ENCODE measurements around the gene SRD5A1.
A peak's percentile ranks its signal among the peaks of the same experiment; 100 is the strongest.

SRD5A1 gene

DNA sequence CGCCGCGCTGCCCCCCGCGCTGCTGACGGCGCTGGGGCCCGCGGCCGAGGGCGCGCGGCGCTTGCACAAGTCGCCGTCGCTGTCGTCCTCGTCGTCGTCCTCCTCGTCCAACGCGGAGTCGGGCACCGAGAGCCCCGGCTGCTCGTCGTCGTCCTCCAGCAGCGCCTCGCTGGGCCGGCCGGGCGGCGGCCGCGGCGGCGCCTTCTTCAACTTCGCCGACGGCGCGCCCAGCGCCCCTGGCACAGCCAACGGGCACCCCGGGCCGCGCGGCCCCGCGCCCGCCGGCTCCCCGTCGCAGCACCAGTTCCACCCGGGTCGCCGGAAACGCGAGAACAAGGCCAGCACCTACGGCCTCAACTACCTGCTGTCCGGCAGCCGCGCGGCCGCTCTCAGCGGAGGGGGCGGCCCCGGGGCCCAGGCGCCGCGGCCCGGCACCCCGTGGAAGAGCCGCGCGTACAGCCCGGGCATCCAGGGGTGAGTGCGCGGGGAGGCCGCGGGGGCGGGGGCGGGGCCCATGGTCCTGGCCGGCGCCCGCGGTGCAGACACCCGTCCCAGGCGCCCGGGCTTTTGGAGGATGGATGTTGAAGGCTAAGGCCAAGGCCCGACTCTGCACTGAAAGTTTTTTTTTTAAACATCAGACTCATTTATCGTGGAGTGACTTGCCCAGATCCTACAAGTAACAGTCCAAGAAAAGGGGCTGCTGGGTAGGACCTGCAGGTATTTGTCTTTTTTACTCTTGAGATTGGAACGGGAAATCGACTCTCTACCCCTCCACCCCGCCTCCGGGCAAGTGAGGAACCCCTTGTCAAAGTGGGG, 81.2 kb downstream of the SRD5A1 start:
- no peak for DNase-seq

DNA sequence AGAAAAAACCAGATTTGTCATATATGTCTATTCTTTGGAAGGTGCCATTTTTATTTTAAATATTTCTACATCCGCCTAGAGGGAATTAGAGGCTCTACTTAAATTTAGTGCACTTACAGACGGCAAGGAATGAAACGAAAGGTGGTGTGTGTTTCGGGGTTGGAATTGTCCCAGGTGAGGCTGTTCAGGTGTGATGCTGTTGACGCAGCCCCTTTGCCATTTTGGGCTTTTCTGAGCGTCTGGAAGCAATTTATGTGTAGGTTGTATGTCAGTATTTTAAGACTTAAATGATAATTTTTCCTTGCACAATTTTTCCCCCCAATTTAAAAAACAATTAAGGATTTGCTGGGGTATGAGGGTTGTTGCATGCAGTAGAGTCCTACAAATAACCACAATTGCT, 82.0 kb downstream of the SRD5A1 start:
- DNase-seq, result no peak

DNA sequence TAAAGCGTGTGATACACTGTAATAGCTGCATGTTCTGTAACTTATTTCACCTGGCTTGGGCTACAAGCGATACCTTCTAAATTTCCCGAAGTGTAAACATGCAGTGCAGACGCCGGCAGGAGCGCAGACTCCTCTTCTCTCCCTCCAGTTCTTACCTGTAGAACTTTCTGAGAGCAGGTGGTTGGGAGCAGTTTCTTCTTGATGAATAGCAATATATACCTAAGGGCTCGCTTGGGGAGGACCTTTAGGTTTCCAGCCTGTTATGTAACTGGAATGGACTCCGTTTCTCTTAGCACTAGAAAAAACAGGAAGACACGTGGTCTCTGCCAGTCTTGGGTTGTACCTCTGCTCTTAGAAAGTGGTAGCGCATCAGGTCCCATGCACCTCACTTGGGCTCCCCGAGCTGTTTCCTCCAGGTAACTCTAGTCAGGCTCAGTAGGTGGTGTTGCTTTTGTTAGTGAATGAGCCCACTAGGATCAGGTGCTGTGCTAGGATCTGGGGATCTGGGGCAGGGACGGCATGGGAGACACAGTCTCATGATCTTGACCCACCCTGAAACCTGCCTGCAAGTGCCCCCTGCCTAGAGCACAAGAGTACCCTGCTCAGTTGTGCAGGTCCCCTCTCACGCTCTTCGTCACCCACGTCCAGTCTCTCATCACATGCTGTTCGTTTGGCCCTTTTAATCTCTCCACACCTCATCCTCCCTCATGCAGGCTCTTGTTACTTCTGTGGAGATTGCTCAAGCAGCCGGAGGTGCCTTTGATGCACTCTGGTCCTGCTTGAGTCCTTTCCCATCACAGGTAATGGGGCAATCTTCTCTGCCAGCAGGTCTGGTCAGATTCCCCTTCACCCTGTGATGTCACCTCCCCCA, 82.8 kb downstream of the SRD5A1 start:
- no peak for DNase-seq

DNA sequence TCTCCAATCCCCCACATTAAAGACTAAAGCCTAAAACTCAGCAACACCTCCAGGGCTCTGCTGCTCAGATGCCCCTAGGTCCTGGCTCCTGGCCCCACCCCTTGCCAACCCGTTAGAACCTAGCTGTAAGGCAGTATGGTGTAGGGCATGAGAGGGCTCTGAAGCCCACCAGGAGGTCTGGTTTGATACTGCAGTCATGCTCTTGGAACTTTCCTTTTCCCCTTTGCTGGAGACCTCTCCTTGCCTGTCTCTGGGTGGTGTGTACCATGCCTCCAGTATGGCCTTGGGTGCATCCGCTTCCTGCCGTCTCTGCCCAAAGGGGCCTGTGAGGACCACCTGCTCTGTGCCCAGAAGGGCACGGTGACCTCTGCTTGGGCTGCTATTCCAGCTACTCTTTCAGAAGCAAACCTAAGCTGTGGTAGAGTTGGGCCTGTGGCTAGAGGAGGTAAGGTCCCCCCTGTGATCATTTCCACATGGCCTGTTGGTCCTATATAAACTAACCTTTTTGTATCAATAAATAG, 83.4 kb downstream of the SRD5A1 start:
- no peak for DNase-seq

DNA sequence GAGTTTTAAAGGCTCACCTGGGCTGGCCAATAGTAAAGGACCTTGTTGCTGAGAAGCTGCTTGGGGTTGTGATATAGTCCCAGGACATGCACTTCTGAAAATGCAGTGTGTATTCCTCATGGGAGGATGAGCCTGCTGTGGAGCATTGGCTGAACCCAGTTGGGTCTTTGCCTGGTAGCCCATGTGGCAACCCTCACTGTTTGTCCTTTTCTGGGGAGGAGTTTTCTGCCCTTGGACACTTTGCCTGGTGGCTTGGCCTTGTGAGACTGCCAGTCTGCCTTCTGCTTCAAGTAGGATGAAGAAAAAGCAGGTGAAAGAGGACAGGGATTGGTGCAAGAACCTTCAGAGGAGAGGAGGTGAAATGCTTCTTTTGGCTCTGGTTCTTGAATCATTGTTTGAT, 84.0 kb downstream of the SRD5A1 start:
- no peak for DNase-seq

DNA sequence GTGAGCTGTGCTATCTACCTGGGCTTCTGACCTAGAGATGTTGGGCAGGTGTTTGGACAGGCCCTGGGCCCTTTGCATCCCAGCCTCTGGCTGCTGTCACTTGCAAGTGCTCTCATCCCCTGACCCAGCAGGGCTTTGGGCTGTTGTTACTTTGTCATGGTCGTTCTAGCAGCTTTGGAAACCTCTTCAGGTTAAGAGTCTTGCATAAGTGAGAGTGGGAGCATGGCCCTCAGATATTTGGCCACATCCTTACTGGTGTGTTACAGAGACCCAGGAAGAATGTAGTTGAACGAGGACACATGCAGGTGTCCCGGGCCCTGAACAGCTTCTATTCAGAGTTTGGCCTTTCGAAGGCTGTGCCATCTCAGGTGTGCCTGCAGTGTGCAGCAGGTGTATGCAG, 84.4 kb downstream of the SRD5A1 start:
- no peak for DNase-seq

DNA sequence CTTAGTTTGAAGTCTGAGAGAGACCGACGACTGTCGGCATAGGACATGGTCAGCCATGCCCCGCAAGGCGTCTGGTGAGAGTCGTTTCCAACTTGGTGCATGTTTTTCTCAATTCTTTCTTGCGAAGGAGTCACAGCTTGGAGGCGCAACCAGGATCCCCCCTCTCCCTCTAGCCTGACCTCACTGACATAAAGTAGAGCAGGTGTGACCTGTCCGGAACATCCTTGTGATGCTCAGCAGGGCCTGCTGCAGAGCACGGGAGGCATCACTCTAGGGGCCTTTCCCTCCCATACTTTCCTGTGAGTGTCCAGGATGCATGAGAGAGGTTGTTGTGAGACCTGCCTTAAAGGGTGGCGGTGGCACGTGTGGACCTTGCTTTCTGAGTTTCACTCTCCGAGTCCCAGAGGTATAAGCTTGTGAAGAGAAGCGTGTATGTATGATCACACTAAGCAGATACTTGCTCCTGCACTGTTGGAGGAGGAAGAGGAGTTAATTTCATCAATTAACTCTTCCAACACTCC, 85.0 kb downstream of the SRD5A1 start:
- DNase-seq, result no peak

DNA sequence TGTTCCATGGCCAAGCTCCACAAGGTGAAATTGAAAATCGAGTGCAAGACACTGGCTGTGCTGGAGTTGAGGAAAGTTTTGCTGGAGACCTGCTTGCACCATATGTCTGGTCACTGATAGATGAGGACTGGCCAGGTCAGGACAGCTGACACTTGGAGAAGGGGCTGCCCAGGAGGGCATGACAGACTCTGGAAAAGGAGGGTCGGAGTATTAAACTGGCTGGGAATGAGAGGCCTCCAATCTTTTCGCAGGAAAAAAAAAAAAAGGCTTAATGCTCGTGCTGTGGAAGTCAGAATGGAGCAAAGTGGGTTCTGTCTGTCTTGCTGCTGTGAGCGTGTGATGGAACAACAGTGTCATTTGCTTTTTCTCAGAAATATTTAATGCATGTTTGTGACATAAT, 85.5 kb downstream of the SRD5A1 start:
- no peak for DNase-seq

DNA sequence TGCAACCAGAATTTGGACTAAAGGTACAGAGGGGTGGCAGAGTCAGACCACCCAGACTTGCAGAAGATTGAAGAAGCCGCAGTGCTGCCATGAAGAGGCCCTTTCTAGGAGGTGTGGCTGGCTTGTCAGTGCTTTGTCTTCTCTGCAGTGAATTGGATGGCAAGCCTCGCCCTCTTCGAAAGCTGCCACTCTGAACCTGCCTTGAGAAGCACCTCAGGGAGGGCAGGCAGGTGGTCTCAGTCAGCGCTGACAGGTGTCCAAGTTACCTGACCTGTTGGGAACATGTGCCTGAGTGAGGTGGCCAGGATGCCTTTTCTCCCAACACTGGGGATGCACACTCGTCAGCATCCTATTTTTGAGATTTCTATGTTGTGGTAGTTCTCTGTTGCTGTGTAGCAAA, 86.2 kb downstream of the SRD5A1 start:
- DNase-seq, result no peak

DNA sequence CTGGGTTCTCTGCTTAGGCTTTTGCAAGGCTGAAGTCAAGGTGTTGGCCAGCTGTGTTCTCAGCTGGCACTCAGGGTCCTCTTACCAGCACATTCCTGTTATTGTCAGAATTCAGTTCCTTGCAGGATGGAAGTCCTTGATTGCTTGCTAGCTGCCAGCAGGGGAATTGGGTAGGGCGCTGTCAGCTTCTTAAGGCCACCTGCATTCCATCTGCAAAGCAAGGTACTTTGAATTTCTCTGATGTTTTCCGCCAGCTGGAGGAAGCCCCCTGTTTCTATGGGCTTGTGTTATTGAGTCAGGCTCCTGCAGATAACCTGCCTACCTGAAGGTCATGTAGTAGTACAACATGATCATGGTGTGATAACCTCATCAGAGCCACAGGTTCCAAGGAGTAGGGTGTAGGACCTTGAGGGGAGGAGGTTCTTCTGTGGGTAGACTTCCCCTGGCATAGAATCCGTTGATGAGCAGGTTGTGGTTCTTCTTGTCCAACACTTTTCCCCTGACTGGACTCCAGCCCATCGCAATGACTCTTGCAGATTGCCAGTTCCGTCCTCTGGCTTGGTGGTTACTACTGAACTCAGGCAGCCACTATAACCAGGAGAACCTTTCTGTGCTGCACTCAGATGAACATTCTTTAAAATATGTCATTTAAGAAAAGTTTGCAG, 86.8 kb downstream of the SRD5A1 start:
- no peak for DNase-seq

DNA sequence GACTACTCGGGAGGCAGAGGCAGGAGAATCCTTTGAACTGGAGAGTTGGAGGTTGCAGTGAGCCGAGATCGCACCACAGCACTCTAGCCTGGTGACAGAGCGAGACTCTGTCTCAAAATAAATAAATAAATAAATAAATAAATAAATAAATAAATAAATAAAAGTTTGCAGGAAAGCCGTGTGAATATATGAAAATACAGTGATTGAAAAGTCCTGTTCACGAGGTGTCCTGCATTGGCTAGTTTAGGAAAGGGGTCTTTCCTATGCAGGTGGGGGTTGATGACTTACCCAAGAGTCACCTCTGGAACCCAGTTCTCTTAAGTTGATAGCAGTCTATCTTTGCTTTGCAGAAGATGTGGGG, 87.3 kb downstream of the SRD5A1 start:
- DNase-seq, result no peak

DNA sequence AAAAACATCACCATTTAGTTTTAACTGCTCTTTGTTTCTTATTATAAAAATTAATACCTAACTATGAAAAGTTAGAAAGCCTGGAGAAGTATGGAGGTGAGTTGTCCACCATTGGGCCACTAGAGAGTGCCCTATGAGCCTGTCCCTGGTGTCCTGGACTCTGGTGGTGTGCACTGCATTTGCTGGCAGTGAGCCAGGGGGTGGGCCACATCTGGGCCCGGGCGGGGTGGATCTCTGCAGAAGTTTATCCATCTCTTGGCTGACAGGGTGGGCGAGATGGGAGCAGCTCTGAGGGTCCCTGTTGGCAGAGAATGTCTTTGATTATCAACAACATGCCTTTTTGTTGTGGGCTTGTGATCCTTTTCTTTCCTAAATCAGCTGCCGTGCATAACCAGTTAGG, 88.2 kb downstream of the SRD5A1 start:
- DNase-seq, result peak; percentile 26

DNA sequence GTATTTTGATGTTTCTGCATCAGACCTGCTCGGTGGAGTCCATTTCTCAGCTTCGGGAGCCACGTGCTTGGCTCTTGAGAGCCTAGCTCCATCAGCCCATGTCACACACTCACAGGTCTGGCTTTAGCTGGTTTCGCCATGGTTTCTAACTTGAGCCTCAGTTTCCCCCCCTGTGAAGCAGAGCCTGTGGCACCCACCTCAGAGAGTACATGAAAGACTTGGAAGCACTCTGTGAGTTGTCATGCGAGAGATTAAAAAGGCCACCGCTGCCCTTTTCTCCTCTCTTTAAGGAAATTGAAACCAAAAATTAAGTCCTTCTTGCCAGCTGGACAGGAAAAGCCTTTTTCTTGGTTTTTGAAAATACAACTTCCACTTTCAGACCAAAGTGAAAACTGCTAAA, 88.8 kb downstream of the SRD5A1 start:
- DNase-seq, result no peak

DNA sequence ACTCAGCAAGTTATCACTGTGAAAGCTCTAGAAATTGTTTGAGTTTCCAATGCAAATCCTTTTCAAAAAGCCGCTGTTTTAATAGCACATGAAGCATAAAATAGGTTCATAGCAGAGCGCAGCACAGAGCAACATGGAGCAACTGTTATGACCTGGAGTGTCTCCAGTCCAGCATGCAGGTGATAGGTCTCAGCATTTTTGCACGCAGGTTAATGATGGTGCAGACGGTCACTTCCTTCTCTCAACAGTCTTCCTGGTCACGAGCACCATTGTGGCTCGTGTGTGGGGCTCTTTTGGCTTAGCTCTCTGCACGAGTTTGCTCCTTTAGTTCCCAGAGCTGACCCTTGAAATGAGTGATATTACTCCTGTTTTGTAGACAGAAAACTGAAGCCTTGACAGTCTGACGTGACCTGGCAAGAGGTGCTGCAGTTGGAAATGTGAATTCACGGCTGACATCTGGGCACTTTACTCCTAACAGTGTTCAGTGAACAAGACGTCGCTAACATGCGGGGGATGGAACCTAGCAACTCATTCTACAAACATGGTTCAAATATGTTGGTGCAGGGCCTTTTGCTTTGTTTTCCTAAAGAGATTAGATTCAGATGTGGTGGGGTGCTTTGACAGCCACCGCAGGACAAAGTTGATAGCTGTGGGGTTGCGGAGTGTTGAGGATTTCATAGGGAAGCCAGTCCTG, 90.0 kb downstream of the SRD5A1 start:
- no peak for DNase-seq

DNA sequence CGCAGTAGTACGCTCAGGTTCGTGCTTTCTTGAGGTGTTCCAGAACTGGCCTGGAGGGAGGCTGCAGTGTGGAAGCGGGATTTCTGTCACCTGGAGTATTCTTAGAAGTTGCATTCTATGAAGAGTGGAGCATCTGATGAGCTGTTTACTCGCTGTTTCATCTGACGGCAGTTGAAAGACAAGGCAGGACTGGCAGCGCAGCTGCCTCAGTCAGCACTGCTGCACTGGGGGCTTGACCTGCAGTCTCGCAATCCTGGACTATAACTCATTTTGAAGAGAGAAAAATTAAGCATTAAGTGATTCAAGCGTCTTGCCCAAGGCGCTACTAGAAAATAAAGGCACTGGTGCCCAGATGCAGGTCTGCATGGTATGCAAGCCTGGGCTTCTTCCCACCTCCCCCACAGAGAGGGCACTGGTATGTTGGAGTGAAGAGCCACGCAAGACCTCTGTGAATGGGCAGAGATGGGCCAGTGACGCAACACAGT, 90.6 kb downstream of the SRD5A1 start:
- DNase-seq, result no peak
